Muscle of arm (tissue), 12 donors: ENCODE measurements around the gene RUVBL2. TPM values are rescaled to one million over a fixed set of nuclear protein-coding genes. Genes with fewer than 3 reads are reported as not detected.

Source experiments
- polyA plus RNA-seq, 12 donors: library from polyadenylated mRNA; unstranded; fragments of 120-200 nt; gene quantifications; one replicate each; pipeline ENCODE4 v1.2.1, GENCODE V29; 2013; ENCODE audit not compliant: insufficient read length in 12 of 12

Gene RUVBL2
- polyA plus RNA-seq, 12 donors = 43.6 to 61.1 (median 49.2) TPM; not detected in 1

Other genes starting within 250 kb of the RUVBL2 start
- 1 to 10 TPM in 5 of 12 donors, under 1 TPM in 5, not detected in 2; 0.43 to 2.2 (median 1.1) TPM for gene IZUMO1, start 247.0 kb upstream of the RUVBL2 start, polyA plus RNA-seq
- 1 to 10 TPM in 9 of 12 donors, under 1 TPM in 1, not detected in 2; 0.95 to 1.7 (median 1.4) TPM for gene FUT1, start 241.2 kb upstream of the RUVBL2 start, polyA plus RNA-seq
- not detected for gene FGF21, start 238.4 kb upstream of the RUVBL2 start, polyA plus RNA-seq
- gene BCAT2, start 182.9 kb upstream of the RUVBL2 start, polyA plus RNA-seq = 10 to 100 TPM in 11 of 12 donors, not detected in 1; 17.4 to 25.4 (median 20.7) TPM
- gene HSD17B14, start 157.4 kb upstream of the RUVBL2 start, polyA plus RNA-seq = 1 to 10 TPM in 10 of 12 donors, not detected in 2; 2.5 to 4.8 (median 3.1) TPM
- 10 to 100 TPM in 11 of 12 donors, not detected in 1; 24.6 to 41.2 (median 30.4) TPM for gene PLEKHA4, start 125.3 kb upstream of the RUVBL2 start, polyA plus RNA-seq
- gene PPP1R15A, start 121.5 kb upstream of the RUVBL2 start, polyA plus RNA-seq = 100 to 1,000 TPM in 1 of 12 donors, 10 to 100 TPM in 10, not detected in 1; 36.2 to 100 (median 59.0) TPM
- under 1 TPM in 7 of 12 donors, not detected in 5; 0.09 to 0.83 (median 0.14) TPM for gene TULP2, start 95.1 kb upstream of the RUVBL2 start, polyA plus RNA-seq
- gene NUCB1, start 93.6 kb upstream of the RUVBL2 start, polyA plus RNA-seq = 100 to 1,000 TPM in 11 of 12 donors, not detected in 1; 114 to 175 (median 139) TPM
- gene DHDH, start 60.2 kb upstream of the RUVBL2 start, polyA plus RNA-seq = under 1 TPM in 9 of 12 donors, not detected in 3; 0.14 to 0.68 (median 0.37) TPM
- gene BAX, start 39.0 kb upstream of the RUVBL2 start, polyA plus RNA-seq = 10 to 100 TPM in 11 of 12 donors, not detected in 1; 28.4 to 50.9 (median 34.7) TPM
- 1,000 to 10,000 TPM in 1 of 12 donors, 100 to 1,000 TPM in 10, not detected in 1; 466 to 1,078 (median 553) TPM for gene FTL, start 28.6 kb upstream of the RUVBL2 start, polyA plus RNA-seq
- 100 to 1,000 TPM in 1 of 12 donors, 10 to 100 TPM in 10, not detected in 1; 51.4 to 109 (median 87.1) TPM for gene GYS1, start 578 bp upstream of the RUVBL2 start, polyA plus RNA-seq
- not detected for gene LHB, start 23.2 kb downstream of the RUVBL2 start, polyA plus RNA-seq
- gene CGB3, start 30.4 kb downstream of the RUVBL2 start, polyA plus RNA-seq = 1 to 10 TPM in 1 of 12 donors, under 1 TPM in 2, not detected in 9; 0.30 to 2.1 (median 0.59) TPM
- gene CGB2, start 38.0 kb downstream of the RUVBL2 start, polyA plus RNA-seq = not detected
- under 1 TPM in 1 of 12 donors, not detected in 11; 0.30 TPM for gene CGB1, start 43.0 kb downstream of the RUVBL2 start, polyA plus RNA-seq
- under 1 TPM in 5 of 12 donors, not detected in 7; 0.17 to 0.92 (median 0.48) TPM for gene CGB5, start 50.0 kb downstream of the RUVBL2 start, polyA plus RNA-seq
- gene CGB8, start 55.2 kb downstream of the RUVBL2 start, polyA plus RNA-seq = 1 to 10 TPM in 1 of 12 donors, under 1 TPM in 6, not detected in 5; 0.27 to 1.2 (median 0.71) TPM
- 1 to 10 TPM in 4 of 12 donors, under 1 TPM in 6, not detected in 2; 0.33 to 2.1 (median 0.84) TPM for gene CGB7, start 63.9 kb downstream of the RUVBL2 start, polyA plus RNA-seq
- 10 to 100 TPM in 1 of 12 donors, 1 to 10 TPM in 9, not detected in 2; 2.4 to 14.8 (median 5.4) TPM for gene NTF4, start 70.9 kb downstream of the RUVBL2 start, polyA plus RNA-seq
- 10 to 100 TPM in 3 of 12 donors, 1 to 10 TPM in 8, not detected in 1; 2.3 to 13.2 (median 8.1) TPM for gene KCNA7, start 78.8 kb downstream of the RUVBL2 start, polyA plus RNA-seq
- gene SNRNP70, start 91.6 kb downstream of the RUVBL2 start, polyA plus RNA-seq = 100 to 1,000 TPM; 167 to 329 (median 191) TPM
- 10 to 100 TPM in 6 of 12 donors, 1 to 10 TPM in 4, not detected in 2; 9.1 to 14.9 (median 11.5) TPM for gene LIN7B, start 120.5 kb downstream of the RUVBL2 start, polyA plus RNA-seq
- 1 to 10 TPM in 2 of 12 donors, under 1 TPM in 8, not detected in 2; 0.25 to 1.3 (median 0.53) TPM for gene C19orf73, start 125.3 kb downstream of the RUVBL2 start, polyA plus RNA-seq
- 10 to 100 TPM in 1 of 12 donors, 1 to 10 TPM in 10, not detected in 1; 4.0 to 38.2 (median 5.9) TPM for gene PPFIA3, start 125.7 kb downstream of the RUVBL2 start, polyA plus RNA-seq
- gene HRC, start 161.5 kb downstream of the RUVBL2 start, polyA plus RNA-seq = 100 to 1,000 TPM in 10 of 12 donors, 10 to 100 TPM in 1, not detected in 1; 66.9 to 170 (median 128) TPM
- 10 to 100 TPM in 11 of 12 donors, not detected in 1; 21.5 to 51.8 (median 32.3) TPM for gene TRPM4, start 163.9 kb downstream of the RUVBL2 start, polyA plus RNA-seq